HG02973 (cell line): ENCODE data around the gene VAV2.

Experiments used
- ATAC-seq: cut with Tn5 transposase; IDR thresholded peaks from one replicate; pipeline ENCODE4 v1.9.1; 2021; ENCODE audit warnings: moderate library complexity; ENCODE audit not compliant: unreplicated experiment

VAV2 gene

GRCh38 chr9:133953976-133954709 is 38.0 kb downstream of the VAV2 start:
- no peak for ATAC-seq

GRCh38 chr9:133953621-133953975 is 38.5 kb downstream of the VAV2 start:
- ATAC-seq = no peak

- ATAC-seq = no peak
These were observed 39.2 kb downstream of the VAV2 start for GRCh38 chr9:133952598-133953550.

GRCh38 chr9:133951265-133951664 is 40.9 kb downstream of the VAV2 start:
- ATAC-seq = no peak

GRCh38 chr9:133950629-133951111 is 41.5 kb downstream of the VAV2 start:
- no peak for ATAC-seq

- ATAC-seq = no peak
These were observed 41.9 kb downstream of the VAV2 start for GRCh38 chr9:133950192-133950591.

GRCh38 chr9:133949486-133950061 is 42.5 kb downstream of the VAV2 start:
- ATAC-seq = no peak

- ATAC-seq = no peak
These were observed 43.3 kb downstream of the VAV2 start for GRCh38 chr9:133948561-133949485.

- ATAC-seq = no peak
These were observed 44.0 kb downstream of the VAV2 start for GRCh38 chr9:133948131-133948530.

GRCh38 chr9:133946840-133947486 is 45.2 kb downstream of the VAV2 start:
- ATAC-seq = no peak

GRCh38 chr9:133945977-133946753 is 46.0 kb downstream of the VAV2 start:
- no peak for ATAC-seq

GRCh38 chr9:133945314-133945975 is 46.7 kb downstream of the VAV2 start:
- peak; percentile 52 for ATAC-seq

- ATAC-seq = no peak
These were observed 47.4 kb downstream of the VAV2 start for GRCh38 chr9:133944746-133945135.

- no peak for ATAC-seq
These were observed 48.1 kb downstream of the VAV2 start for GRCh38 chr9:133943781-133944745.

GRCh38 chr9:133943036-133943780 is 48.9 kb downstream of the VAV2 start:
- ATAC-seq = no peak

GRCh38 chr9:133942206-133942975 is 49.7 kb downstream of the VAV2 start:
- ATAC-seq = no peak
